Eye (tissue), 1 donor: ENCODE measurements around the gene FCMR.

Experiments
- DNase-seq: peaks from one replicate; pipeline ENCODE4 v3.0.0-alpha.2; 2015

FCMR gene

DNA sequence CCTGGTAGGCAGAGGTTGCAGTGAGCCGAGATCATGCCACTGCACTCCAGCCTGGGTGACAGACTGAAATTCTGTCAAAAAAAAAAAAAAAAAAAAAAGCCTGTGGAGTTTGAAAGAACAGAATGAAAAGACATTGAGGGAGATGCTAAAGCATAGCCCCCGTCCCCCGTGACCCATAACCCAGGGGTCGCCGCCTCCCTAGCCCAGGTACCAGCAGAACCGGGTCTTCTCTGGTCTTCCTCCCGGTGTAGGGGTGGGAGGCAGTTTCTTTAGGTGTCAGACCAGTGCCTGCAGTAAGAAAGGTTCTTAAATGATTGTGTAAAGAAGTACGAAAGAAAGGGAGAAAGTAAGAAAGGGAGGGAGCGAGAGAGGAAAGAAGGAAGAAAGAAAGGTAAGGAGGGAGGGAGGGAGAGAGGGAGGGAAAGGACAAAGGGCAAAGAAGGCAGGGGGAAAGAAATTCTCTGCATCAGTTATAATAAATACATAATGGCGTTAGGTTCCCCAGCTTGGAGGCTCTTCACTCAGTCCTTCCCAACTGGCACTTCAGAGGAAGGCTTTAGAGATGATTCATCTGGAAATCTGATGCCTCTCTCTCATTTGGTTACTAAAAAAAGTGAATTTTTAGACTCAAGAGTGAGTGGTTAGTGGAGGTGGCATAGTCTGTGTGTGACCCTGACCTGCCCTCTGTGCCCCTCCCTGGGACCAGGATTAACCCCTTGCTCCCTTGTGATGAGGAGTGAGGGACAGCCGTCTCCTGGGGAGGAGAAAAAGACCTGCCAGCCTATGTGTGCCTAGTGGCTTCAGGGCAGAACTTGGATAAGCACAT lies 23.4 kb downstream of the FCMR start:
- no peak for DNase-seq

DNA sequence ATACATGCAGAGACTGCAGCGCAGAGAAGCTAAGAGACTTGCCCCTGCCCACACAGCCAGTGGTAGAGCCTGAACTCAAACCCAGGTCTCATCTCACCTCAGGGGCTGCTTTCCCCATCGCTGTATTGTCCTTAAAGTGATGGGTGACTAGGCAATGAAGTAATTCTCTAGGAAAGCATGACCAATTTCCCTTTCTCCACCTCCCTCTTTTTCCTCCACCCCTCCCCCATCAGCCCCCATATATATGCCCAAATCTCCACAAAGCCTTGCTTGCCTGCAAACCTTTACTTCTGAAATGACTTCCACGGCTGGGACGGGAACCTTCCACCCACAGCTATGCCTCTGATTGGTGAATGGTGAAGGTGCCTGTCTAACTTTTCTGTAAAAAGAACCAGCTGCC lies 24.6 kb downstream of the FCMR start, which contains the start of gene IL24:
IL24 (plus strand) TSS at position 269 of the 400 bp plus-strand sequence. CDS start 390 bp downstream, outside the sequence.
- no peak for DNase-seq

DNA sequence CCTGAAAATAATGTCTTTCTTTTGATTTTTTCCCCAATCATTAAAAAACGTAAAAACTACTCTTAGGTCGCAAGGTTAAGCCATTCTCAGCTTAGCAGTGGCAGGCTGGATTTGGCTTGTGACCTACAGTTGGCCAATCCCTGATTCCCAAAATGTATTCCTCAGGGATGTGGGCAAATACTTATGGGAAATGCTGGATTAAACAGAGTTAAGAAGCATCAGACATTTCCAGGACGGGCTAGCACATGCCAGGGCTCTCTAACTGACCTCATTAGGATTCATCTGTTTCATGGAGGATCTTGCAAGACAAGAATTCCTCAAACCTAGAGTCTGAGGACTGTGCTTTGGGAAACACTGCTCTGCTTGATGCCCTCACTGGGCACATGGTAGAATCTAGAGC lies 25.5 kb downstream of the FCMR start:
- no peak for DNase-seq

DNA sequence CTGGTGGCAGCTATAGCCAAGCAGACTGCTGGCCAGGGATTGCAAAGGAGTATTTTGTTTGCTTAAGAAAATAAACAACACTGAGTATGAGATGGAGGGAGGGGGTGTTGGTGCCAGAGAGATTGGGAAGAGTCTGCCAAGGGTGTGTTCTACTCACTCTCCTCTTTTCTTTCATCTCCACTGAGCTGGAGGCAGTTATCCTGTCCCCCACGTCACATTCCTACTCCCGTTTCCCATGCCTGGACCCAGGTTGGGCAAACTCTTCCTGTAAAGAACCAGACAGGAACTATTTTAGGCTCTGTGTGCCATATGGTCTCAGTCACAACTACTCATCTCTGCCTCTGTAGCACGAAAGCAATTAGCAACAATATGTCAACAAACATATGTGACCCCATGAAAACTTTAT lies 25.9 kb downstream of the FCMR start:
- no peak for DNase-seq

DNA sequence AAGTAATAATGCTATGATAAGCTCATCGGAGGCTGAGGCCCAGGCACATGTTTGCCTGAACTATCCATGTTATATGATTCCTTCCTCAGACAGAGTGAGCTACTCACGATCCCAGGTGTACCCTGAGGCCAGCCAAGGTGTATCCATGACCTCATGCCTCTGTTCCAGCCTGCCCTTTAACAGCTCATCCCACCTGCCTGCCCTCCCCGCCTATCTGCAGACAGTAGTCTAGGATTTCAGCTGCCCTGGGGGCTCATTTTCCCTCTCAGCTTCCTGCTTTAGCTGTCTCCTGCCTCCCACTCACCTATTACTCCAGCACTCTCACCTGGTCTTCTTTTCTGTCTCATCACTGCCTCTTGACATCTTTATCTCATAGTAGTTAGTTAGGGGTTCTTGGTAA lies 26.4 kb downstream of the FCMR start:
- DNase-seq = no peak

DNA sequence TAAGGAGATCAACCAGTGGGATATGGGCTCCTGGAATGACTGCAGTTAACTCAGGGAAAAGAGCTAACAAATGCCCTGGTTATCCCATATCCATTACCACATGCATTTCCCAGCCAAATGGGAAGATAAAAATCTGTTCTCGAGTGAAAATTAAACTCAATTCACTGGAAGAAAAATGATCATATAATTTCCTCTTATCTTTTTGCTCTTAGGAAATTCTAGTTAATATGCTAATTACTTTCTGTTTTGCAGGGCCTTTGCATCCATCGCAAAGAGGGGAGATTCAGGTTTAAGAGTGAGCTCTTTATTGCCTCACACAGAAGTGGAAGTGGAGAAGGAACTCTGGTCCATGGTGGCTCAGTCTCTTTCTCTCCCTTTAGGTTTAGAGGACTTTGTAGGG lies 28.4 kb downstream of the FCMR start:
- DNase-seq = no peak

DNA sequence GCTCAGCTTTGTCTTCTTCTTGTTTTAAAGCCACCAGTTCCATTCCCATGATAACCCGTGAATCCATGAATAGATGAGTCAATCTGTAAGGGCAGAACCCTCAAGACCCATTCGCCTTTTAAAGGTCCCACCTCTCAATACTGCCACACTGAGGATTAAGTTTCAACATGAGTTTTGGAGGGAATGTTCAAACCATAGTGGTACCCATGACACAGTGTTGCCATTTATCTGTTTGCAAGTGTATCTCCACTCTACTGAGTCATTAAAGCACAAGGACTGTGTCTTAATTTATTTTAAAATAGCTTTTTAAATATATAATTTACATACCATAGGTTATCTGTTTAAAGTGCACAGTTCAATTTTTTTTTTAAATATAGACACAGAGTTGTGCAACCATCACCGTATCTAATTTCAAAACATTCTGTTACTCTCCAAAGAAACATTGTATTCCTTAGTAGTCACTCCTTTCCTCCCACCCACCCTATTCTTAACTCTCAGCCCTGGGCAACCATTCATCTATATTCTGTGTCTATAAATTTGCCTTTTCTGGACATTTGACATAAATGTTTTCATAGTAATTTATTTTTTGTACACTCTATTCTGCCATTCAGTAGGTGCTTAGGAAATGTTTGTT lies 29.3 kb downstream of the FCMR start:
- DNase-seq = no peak

DNA sequence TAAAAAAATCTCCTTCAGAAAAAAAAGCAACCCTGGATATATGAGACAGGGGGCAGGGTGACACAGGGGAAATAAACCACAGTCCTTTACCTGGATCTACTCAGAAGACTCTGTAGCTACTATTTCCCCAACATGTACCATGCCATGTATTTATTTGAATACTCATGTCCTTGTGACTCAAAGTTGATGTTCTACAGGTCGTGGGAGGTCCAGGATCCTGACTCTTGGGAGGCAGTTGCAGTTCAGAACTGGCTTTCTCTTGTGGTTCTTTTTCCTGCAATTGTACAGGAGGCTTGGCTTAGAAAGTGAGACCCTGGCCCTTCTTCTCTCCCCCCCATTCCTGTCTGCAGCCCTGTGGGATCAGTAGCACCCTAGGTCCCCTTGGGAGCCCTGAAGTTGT lies 30.3 kb downstream of the FCMR start:
- DNase-seq = no peak

DNA sequence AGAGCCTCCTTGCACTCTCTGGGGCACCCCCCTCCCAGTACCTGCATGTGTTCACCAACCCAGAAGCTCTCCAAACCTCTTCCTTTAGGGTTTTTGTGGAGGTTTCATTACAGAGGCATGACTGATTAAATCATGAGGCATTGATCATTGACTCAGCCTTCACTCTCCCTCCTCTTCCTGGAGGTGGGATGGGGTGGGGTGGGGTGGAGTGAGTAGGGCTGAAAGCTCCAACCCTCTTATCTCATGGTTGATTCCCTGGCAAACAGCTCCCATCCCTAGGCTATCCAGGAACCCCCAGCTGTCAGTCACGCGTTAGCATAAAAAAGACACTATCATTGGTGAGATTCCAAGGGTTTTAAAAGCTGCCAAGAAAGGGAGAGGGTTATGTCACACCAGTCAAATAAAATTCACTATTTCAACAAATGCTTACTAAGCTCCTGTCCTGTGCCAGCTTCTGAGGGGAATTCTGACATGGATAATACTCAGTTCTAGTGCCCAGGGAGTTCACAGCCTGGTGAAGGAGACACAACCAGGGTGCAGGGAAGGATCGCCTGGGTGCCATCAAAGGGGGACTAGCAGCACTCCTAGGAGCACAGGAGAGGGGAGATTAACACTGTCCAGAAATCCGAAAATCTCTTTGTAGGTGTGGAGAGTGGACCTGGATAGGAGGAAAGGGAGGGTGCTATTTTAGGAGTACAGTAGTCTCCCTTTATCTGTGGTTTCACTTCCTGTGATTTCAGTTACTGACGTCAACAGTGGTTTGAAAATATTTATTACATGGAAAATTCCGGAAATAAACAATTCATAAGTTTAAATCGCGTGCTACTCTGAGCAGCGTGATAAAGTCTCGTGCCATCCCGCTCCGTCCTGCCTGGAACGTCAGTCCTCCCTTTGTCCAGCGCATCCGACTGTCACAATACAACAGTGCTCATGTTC lies 31.3 kb downstream of the FCMR start:
- no peak for DNase-seq

DNA sequence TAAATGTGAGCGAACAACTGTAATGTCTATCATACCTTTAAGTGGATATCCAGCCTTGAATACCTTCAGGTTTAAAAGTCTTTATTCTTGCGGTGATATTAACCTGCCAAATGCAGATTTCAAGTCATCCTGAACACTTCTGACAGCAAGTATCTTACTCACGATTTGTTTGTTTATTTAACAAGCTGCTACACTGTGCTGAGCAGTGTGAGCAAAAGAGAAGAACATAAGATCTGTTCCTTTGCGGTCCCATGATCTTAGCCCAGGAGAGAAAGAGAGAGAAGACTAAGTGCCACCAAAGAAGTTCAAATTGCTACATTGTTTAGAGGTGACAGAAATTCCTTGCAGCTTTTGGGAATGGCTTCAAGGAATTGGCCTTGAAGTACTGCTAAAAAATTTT lies 34.0 kb downstream of the FCMR start:
- no peak for DNase-seq

DNA sequence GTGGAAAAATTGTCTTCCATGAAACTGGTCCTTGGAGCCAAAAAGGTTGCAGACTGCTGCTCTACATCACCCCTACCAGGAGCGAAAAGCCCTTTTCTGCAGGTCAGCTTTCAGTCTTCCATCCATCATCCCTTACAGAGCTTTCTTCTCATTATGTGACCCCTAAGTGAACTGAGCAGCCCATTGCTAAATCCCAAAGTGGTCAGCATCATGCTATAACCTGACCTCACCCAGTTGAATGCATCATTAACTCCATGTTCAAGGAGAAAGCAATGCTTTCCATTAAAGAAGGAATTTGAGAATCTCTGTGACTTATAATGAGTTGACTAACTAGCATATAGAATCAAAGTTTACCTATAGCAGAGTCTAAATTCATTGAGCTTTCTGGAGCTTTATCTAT lies 34.9 kb downstream of the FCMR start:
- DNase-seq = no peak

DNA sequence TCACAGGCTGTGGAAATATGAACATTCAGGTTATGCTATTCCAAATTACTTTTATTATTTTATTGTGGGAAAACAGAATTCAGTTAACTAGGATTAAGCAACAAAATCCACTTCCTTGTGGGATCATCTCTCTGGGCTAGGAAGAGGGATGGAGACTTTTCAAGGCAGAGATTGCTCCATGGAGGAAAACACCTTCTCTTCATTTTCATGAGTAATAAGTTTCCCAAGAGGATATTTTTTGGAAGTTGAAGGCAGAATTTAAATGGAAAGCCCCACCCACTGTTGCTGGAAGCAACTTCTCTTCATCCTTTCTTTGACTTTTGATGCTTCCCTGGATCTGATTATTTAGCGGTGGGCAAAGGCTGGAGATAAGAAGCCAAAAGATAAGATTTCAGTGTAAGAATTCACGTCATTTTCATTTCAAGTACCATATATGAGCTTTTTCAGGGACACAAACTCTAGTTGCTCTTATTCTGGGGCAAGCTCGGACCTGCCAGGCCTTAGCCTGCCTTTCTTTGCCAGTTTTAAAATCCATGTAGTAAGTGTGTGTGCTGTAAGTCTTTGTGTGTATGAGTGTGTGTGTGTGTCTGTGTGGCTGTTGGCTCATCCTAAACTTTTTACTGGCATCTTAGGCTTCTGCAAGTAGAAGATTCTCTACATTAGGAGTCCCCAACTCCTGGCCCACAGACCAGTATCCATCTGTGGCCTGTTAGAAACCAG lies 36.2 kb downstream of the FCMR start:
- DNase-seq = no peak

DNA sequence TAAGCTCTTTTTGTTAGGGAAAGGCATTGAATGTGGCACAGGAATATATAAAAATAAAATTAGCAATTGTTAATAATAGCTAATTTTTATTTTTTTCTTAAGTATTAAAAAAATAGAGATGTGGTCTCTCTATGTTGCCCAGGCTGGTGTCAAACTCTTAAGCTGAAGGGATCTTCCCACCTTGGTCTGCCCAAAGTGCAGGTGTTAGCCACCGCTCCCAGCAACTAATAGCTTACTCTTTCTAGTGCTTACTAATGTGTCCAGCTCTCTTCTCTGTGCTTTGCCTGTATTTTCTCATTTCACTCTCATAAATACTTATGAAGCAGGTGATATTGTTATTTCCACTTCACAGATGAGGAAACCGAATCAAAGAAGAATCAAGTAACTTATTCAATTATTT lies 37.9 kb downstream of the FCMR start:
- no peak for DNase-seq

DNA sequence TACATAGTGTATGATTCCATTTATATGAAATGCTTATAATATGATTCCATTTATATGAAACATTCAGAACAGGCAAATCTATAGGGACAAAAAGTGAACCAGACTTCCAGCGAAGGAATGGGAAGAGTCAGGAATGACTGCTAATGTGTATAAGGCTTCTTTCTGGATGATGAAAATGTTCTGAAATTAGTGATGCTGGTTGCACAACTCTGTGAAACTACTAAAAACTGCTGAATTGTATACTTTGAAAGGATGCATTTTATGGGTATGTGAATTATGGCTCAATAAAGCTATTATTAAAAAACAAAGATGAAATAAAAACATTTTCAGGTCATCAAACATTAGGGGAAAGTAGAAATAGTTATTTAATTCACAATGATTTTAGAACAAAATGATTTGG lies 38.6 kb downstream of the FCMR start:
- DNase-seq = no peak

DNA sequence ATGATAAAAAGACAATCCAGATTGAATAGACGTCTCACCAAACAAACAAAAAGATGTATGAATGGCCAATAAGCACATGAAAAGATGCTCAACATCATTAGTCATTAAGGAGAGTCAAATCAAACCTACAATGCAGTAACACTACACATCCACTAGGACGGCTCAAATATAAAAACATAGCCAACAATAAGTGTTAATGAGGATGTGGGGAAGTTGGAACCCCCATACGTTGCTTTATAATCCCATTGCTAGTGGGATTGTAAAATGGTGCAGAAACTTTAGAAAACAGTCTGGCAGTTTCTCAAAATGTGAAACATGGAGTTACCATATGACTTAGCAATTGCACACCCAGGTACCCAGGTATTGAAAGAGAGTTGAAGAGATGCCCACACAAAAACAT lies 39.2 kb downstream of the FCMR start:
- DNase-seq = no peak

DNA sequence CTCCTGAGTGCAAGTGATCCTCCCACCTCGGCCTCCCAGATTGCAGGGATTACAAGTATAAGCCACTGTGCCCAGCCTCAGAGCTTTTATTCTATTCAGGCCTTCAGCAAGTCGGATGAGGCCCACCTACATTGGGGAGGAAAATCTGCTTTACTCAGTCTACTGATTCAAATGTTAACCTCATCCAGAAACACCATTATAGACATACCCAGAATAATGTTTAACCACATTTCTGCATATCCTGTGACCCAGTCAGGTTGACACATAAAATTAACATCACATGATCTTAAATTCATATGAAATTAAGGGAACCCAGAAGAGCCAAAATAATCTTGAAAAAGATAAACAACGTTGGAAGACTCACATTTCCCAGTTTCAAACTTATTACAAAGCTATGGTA lies 41.4 kb downstream of the FCMR start:
- no peak for DNase-seq

DNA sequence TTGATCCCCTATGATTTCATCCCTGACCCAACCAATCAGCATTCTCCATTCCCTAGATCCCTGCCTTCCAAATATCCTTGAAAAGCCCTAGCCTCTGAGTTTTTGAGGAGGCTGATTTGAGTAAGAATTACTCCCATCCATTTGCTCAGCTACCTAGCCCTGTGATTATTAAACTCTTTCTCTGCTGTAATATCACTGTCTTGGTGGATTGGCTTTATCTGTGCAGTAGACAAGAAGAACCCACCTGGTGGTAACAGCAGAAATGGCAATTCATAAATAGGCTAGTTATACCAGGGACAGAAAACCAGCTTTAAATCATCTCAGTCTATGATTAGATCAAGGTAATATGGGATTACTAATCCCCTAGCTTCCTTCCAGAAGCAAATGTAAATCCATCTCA lies 43.3 kb downstream of the FCMR start:
- no peak for DNase-seq

DNA sequence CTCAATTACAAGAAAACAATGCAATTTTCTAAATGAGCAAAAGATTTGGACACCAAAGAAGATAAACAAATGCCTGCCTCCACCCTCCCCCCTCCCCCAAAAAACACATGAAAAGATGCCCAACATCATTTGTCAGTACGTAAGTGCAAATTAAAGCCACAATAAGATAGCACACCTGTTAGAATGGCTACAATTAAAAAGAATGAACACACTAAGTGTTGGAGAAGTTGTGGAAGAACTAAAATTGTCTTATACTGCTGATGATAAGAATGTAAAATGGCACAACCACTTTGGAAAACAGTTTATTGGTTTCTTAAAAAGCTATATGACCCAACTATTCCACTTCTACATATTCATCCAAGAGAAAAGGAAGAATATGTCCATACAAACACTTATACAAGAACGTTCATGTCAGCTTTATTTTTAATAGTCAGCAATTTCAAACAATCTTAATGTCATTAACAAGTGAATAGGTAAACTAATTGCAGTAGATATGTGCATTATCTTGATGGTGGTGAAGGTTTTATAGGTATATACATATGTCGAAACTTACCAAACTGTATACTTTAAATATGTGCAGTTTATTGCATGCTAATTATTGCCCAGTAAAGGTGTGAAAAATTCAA lies 45.9 kb downstream of the FCMR start:
- DNase-seq = no peak

DNA sequence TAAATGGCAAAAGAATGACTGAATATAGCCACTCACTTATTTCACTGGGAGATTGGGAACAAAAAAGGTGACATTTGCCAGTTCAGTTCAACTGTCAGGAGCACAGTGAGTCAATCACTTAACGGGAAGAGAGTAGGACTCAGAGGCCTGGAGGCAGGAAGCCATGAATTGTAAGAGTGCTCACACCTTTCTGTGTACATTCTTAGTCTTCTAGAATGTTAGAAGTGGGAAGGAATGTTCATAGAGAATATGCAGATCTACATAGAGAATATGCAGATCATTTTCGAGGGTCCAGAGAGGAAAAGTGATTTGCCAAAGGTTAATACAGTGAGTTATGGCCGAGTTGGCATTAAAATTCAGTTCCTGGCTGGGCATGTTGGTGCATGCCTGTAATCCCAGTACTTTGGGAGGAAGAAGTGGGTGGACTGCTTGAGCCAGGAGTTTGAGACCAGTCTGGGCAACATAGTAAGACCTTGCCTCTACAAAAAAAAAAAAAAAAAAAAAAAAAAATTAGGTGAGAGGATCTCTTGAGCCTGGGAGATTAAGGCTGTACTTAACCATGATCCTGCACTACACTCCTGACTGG lies 48.0 kb downstream of the FCMR start:
- DNase-seq = no peak

DNA sequence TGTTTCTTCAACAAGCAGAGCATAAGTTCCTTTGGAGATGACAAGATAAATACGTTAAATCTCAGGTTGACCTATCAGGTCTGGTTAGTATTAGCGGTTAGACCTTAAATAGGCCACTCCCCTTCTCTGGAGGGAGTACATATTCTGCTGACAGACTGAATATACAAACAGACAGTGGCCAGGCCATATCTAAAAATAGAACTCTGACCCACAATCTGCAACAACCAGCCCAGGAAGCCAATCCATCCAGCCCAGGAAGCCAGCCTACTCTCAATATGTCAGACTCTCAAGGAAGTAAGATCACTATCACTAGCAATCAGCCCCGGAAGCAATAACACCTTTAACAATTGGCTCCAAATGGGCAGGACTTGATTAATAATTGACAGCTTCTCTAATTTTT lies 49.6 kb downstream of the FCMR start:
- DNase-seq = no peak

DNA sequence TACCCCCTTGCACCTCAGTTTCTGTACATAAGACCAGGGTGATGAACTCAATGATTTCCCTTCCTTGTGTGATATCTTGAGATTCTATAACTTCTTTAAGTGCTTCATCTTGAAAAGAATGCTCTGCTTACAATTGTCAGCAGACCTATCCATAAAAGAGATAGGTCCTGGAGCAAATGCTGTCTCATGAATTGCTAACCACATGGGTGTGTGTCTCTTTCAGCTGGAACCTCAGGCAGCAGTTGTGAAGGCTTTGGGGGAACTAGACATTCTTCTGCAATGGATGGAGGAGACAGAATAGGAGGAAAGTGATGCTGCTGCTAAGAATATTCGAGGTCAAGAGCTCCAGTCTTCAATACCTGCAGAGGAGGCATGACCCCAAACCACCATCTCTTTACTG lies 53.5 kb downstream of the FCMR start:
- no peak for DNase-seq

DNA sequence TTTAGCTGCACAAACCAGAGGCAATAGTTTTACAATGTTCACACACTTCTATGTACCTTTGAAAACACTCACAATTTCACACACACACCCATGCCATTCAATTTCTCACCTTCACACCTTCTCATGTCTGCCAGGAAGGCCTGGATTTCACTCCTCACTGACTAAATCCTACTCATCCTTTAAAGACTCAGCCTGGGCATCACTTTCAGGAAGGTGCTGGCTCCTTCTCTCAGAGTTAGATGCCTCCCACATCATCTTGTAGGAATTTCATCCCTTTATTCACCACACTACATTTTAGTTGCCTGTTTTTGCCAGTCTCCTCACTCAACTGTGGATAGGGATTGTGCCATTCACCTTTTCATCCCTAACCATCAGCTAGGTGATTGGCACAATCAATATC lies 54.0 kb downstream of the FCMR start:
- no peak for DNase-seq
